HG02973 (cell line): Measurements from ENCODE around the gene GATA5.

Source experiments
- ATAC-seq: cut with Tn5 transposase; IDR thresholded peaks from one replicate; pipeline ENCODE4 v1.9.1; 2021; ENCODE audit warnings: moderate library complexity; ENCODE audit not compliant: unreplicated experiment

GATA5 gene

GRCh38 chr20:62418709-62419487 is 56.9 kb downstream of the GATA5 start:
- ATAC-seq: no peak

DNA sequence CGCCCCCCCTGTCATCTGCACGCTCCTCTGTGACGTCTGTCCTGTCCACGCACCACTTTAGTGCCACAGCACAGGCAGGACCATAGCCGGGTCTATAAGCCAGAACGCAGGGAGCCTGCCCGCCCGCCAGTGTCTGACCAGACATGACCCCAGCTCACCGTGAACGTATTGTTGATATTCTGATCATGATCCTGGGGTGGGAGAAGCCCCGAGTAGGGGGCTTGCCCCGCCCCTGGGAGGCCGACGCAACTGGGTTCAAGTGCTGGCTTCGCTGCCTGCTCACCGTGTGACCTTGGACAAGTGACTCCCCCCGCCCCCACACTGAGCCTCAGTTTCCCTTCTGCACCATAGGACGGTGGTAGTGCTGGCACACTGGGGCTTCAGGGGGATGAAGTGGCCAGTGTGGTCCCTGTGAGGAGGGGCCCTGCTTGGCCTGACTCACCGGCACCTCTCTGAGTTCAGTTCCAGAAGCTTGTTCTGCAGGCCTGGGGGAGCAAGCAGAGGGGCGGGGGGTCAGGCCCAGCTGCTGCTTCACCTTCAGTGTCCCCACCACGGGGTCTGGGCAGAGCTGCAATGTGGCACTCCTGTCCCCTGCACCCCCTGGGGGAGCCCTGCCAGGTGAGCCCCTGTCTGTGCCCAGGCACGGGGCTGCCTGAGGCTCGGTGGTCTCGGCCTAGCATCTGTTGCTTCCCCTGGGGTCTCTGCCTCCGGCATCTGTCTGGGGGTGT is 57.6 kb downstream of the GATA5 start:
- no peak for ATAC-seq

DNA sequence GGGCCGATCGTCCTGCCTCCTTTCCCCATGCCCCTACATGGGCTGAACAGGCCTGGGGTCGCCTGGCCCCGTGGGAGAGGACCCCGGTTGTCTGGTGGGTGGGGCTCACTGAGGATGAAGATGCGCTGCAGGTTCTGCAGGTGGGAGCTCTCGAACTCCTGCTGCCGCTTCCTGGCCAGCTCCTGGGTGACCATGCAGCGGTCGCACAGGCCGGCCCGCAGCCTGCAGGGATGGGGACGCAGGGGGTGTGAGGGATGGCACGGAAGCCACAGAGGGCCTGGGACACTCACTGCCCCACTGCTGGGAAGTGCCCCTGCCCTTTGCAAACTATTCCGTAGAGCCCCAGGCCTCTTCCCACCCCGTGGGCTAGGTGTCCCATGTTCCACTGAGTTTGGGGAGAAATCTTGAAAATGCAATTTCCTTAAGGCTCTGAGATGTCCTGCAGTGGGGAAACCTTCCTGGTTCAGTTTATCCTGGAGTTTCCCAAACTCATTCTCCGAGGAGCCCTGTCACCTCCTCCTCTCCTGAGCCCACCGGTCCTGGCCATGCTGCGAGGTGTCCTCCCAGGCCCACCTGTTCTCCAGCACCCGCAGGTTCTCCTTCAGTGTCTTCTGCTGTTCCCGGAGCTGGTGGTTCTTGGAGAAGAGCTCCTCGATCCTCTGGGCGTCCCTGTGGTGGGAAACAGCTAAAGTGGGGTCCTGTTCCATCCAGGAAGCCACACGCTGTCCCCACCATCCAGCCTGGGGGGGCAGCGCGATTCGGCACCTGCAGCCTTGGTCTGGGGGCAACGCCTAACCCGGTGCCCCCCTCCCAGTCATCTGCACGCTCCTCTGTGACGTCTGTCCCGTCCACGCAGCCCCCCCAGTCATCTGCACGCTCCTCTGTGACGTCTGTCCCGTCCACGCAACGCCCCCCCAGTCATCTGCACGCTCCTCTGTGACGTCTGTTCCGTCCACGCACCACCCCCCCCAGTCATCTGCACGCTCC is 58.9 kb downstream of the GATA5 start:
- ATAC-seq: no peak

DNA sequence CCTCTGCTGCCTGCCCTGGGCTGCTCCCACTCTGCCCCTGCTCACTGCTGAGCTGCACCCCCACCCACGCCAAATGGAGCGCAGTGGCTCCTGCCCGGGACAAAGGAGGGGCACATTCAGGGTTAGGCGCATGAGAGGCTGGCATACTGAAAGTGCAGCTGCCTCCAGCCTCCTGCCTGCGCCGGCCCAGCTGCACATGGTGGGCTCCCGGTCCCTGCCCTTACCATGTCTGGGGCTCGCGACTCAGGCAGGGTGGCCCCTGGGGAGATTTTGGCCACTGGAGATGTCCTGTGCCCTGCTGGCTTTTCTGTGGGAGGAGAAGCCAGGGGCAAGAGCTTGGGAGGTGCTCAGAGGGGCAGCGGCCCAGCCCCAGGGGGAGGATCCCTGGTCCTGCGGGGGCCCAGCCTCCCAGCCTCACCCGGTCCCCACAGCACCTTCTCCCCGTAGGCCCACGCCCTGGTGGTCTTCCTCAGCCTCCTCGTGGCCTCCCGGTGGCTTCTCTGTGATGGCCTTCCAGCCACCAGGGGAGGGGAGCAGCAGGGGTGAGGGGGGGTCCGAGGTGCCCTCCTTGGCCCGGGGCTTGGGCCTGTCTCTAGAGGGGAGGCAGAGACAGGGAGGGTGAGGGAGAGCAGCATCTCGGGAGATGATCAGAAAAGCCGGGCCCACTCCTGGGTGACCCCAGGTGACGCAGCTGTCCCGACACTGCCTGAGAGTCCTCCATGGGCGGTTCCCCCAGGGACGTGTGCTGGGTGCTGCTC is 60.3 kb downstream of the GATA5 start:
- no peak for ATAC-seq

- no peak for ATAC-seq
Observed at GRCh38 chr20:62413896-62414481, 61.8 kb downstream of the GATA5 start.
